UCSD-AML1 (cell line): Measurements from ENCODE around the gene CFL1.
A peak's percentile ranks its signal among the peaks of the same experiment; 100 is the strongest.
"Not testable (repeated sequence)": the region's sequence is repeated elsewhere in the genome, so short reads cannot be mapped to it uniquely, and the experiment has no call there.

Experiments used
- DNase-seq: peaks from one replicate; lab custom pipeline; 2025; ENCODE audit not compliant: unreplicated experiment; lab: John Stamatoyannopoulos, UW

Gene CFL1

GRCh38 chr11:65844231-65844872 is 13.6 kb downstream of the CFL1 start:
- no peak for DNase-seq

- DNase-seq, result no peak
Observed at GRCh38 chr11:65843811-65844210, 14.2 kb downstream of the CFL1 start.

GRCh38 chr11:65842144-65842543 is 15.8 kb downstream of the CFL1 start:
- DNase-seq, result no peak

- DNase-seq, result no peak
Observed at GRCh38 chr11:65834202-65834601, 23.8 kb downstream of the CFL1 start.

GRCh38 chr11:65833297-65834030 is 24.5 kb downstream of the CFL1 start, which contains the start of gene SNX32:
SNX32 (plus strand) TSS chr11:65833963; CDS start chr11:65834066, 103 bp downstream.
- peak; percentile 91 for DNase-seq

- not testable (repeated sequence) for DNase-seq
Observed at GRCh38 chr11:65832231-65832630, 25.7 kb downstream of the CFL1 start.

- no peak for DNase-seq
Observed at GRCh38 chr11:65829459-65829858, 28.5 kb downstream of the CFL1 start.

GRCh38 chr11:65826984-65827735 is 30.8 kb downstream of the CFL1 start:
- DNase-seq, result no peak

- DNase-seq, result no peak
Observed at GRCh38 chr11:65822776-65823528, 35.0 kb downstream of the CFL1 start.

GRCh38 chr11:65821107-65821506 is 36.9 kb downstream of the CFL1 start:
- DNase-seq, result no peak

- DNase-seq, result peak; percentile 91
Observed at GRCh38 chr11:65817835-65818680, 39.9 kb downstream of the CFL1 start.

- no peak for DNase-seq
Observed at GRCh38 chr11:65817312-65817834, 40.6 kb downstream of the CFL1 start.

GRCh38 chr11:65816696-65817095 is 41.3 kb downstream of the CFL1 start:
- DNase-seq, result no peak

- no peak for DNase-seq
Observed at GRCh38 chr11:65814986-65815565, 42.9 kb downstream of the CFL1 start.

GRCh38 chr11:65814131-65814985 is 43.6 kb downstream of the CFL1 start:
- no peak for DNase-seq

- no peak for DNase-seq
Observed at GRCh38 chr11:65811764-65812475, 46.1 kb downstream of the CFL1 start.

- no peak for DNase-seq
Observed at GRCh38 chr11:65810046-65810868, 47.7 kb downstream of the CFL1 start.
